Peyer's patch (tissue), 4 donors: ENCODE data around the gene SOX18.

Source experiments
- CTCF ChIP-seq, 6 experiments: fragments of 450-650 bp in 4 of 6; fragments of 200-600 bp in 2 of 6; sonication (generic) in 1 of 6; IDR thresholded peaks; one replicate each; pipeline ENCODE4 v1.5.1; 2017 to 2019; ENCODE audit warnings: antibody characterized with exemption in 6 of 6, mild to moderate bottlenecking in 3 of 6, moderate library complexity in 1 of 6
- POLR2A ChIP-seq, 2 donors: fragments of 450-650 bp; IDR thresholded peaks; one replicate each; pipeline ENCODE4 v1.5.1; 2017; ENCODE audit warnings: antibody characterized with exemption in 2 of 2, mild to moderate bottlenecking in 2 of 2, moderate library complexity in 2 of 2

- no peak for TF ChIP-seq CTCF (IDR thresholded peaks at IDR 0.05)
- no peak for TF ChIP-seq POLR2A (IDR thresholded peaks at IDR 0.05)
Measured at GRCh38 chr20:64084685-64085152, 35.3 kb upstream of the SOX18 start.
